HG03354 (cell line): ENCODE measurements around the gene XPO6.

Source experiments
- ATAC-seq: cut with Tn5 transposase; IDR thresholded peaks from one replicate; pipeline ENCODE4 v1.9.1; 2021; ENCODE audit warnings: mild to moderate bottlenecking; ENCODE audit not compliant: unreplicated experiment, poor library complexity, severe bottlenecking

XPO6 gene

GRCh38 chr16:28052274-28053128, 159.3 kb downstream of the XPO6 start:
- no peak for ATAC-seq

GRCh38 chr16:28051486-28051885, 160.3 kb downstream of the XPO6 start:
- ATAC-seq = no peak
